Mucosa of descending colon (tissue), 3 donors: ENCODE data around the gene EFNB2. TPM values are rescaled to one million over a fixed set of nuclear protein-coding genes. Genes with fewer than 3 reads are reported as not detected.
A peak's percentile ranks its signal among the peaks of the same experiment; 100 is the strongest.

Experiments used
- ATAC-seq: fragments of 200-7000 bp; cut with Tn5 transposase; one replicate; pipeline ENCODE4 v1.9.1; 2020; ENCODE audit warnings: mild to moderate bottlenecking, moderate library complexity
- DNase-seq, 3 donors: peaks; one replicate each; pipeline ENCODE4 v3.0.0-alpha.2; 2020
- H3K36me3 ChIP-seq: fragments of 200-600 bp; one replicate; pipeline ENCODE4 v1.8.0; 2021; ENCODE audit warnings: low read depth, mild to moderate bottlenecking
- H3K4me1 ChIP-seq: fragments of 200-600 bp; one replicate; pipeline ENCODE4 v1.8.0; 2021; ENCODE audit warnings: low read depth, mild to moderate bottlenecking
- H3K4me3 ChIP-seq: fragments of 200-600 bp; one replicate; pipeline ENCODE4 v1.8.0; 2021; ENCODE audit warnings: mild to moderate bottlenecking
- H3K9me3 ChIP-seq: fragments of 200-600 bp; one replicate; pipeline ENCODE4 v1.8.0; 2021; ENCODE audit warnings: mild to moderate bottlenecking
- intact Hi-C, 2 donors: fragments of 100-400 bp; cut with DNase I in 1 of 2; cut with micrococcal nuclease in 1 of 2; formaldehyde crosslinking; loops; one replicate each; pipeline versions ENCODE4 v1.11.0 to v1.11.1; 2022; cut with DNase I, micrococcal nuclease
- total RNA-seq, 3 donors: library from RNA; stranded (reverse); fragmentation: NEBNext Ultra II Directional in 2 of 3; extraction: Animal tissue kit (Norgen Biotek cat#: 25700) in 2 of 3; gene quantifications; one replicate each; pipeline versions ENCODE4 v1.2.1 to v1.2.4, GENCODE V29; 2021 to 2023
- TF ChIP-seq, protein P1 (sequence below): fragments of 200-600 bp; IDR thresholded peaks from one replicate; pipeline ENCODE4 v1.8.0; 2022; ENCODE audit warnings: antibody characterized with exemption, mild to moderate bottlenecking
- donor health status: DM: no; HTN: no; CAD: no; lungs with moderate emphysema.
- donor health status: DM: no; HTN: no; CAD: no.
- donor health status: DM: no; HTN: yes; CAD: no.

The EFNB2 gene
- total RNA-seq, 3 donors from 2014 or later: 48.8 to 92.6 (median 82.3) TPM

DNA sequence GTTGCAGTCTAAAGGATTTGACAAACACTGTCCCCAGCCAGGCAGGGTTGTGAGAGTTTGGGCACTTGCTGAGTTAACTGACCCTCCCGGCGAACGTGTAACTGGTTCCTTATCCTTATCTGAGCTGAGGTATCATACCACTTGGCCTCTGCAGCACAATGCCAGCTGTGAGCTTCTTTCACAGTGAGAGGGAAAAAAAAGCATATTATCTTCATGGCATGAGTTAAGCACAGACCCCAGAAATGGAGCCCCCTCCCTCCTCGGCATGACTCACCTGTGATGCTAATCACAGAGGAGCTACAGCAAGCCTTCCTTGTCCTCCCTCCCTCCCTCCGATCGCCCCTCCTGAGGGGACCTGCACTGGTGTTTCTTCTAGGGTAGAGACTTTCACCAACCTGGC lies 60.5 kb downstream of the EFNB2 start:
- Histone ChIP-seq H3K4me1 (peaks cover 12% of the 10 kb centered on the region), H3K36me3 (no peaks in the 10 kb centered on the region), H3K9me3 (no peaks in the 10 kb centered on the region), H3K4me3 (no peak overlapping the region)
- TF ChIP-seq, protein P1, sequence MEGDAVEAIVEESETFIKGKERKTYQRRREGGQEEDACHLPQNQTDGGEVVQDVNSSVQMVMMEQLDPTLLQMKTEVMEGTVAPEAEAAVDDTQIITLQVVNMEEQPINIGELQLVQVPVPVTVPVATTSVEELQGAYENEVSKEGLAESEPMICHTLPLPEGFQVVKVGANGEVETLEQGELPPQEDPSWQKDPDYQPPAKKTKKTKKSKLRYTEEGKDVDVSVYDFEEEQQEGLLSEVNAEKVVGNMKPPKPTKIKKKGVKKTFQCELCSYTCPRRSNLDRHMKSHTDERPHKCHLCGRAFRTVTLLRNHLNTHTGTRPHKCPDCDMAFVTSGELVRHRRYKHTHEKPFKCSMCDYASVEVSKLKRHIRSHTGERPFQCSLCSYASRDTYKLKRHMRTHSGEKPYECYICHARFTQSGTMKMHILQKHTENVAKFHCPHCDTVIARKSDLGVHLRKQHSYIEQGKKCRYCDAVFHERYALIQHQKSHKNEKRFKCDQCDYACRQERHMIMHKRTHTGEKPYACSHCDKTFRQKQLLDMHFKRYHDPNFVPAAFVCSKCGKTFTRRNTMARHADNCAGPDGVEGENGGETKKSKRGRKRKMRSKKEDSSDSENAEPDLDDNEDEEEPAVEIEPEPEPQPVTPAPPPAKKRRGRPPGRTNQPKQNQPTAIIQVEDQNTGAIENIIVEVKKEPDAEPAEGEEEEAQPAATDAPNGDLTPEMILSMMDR: no peak
- intact Hi-C loops: no loop called here
- DNase-seq (no peak), ATAC-seq (no peak)

DNA sequence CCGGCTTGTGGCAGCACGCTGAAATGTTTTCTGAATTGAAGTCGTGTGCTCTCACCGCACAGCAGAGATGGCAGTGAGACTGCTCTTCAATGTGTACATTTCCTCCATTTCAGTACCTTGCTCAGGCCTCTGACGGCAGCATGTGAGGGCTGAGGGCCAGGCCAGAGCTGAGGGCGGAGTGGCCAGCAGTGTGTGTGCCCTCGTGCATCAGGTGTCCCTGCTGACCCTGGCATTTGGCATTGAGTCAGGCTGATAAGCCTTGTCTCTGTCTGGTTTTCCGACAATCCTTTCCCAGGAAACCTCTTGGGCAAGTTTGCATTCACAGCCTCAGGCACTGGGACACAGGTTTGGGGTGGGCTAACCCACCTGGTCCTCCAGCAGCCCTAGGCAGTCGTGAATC lies 62.3 kb downstream of the EFNB2 start:
- Histone ChIP-seq H3K9me3 (no peaks in the 10 kb centered on the region), H3K4me3 (no peak overlapping the region), H3K4me1 (peaks cover 12% of the 10 kb centered on the region), H3K36me3 (no peaks in the 10 kb centered on the region)
- TF ChIP-seq, protein P1: no peak
- intact Hi-C loops: no loop called here
- DNase-seq (no peak), ATAC-seq (no peak)

DNA sequence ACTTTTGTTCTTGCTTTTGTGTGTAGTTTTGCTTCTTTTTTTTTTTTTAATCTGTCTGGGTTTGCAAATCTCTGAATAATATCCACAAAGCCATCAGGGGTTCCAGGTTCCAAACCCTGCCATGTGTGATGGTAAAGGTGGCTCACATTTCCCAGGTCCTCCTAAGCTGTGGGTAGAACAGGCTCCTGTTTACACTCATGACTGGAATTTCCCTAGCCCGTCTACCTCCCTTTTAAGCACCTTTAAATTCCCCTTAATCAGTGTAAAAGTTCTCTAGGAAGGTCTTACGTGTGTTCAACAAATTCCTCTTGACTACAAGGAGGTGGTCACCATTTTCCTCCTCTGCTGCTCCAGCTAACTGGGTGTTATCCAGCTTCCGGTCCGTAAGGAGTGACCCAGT lies 62.8 kb downstream of the EFNB2 start:
- H3K4me3 ChIP-seq: no peak overlapping the region
- TF ChIP-seq, protein P1: no peak
- H3K9me3 ChIP-seq: no peaks in the 10 kb centered on the region
- no peaks in the 10 kb centered on the region for H3K36me3 ChIP-seq
- DNase-seq: no peak
- no peak for ATAC-seq
- peaks cover 12% of the 10 kb centered on the region for H3K4me1 ChIP-seq
- intact Hi-C loops: no loop called here

DNA sequence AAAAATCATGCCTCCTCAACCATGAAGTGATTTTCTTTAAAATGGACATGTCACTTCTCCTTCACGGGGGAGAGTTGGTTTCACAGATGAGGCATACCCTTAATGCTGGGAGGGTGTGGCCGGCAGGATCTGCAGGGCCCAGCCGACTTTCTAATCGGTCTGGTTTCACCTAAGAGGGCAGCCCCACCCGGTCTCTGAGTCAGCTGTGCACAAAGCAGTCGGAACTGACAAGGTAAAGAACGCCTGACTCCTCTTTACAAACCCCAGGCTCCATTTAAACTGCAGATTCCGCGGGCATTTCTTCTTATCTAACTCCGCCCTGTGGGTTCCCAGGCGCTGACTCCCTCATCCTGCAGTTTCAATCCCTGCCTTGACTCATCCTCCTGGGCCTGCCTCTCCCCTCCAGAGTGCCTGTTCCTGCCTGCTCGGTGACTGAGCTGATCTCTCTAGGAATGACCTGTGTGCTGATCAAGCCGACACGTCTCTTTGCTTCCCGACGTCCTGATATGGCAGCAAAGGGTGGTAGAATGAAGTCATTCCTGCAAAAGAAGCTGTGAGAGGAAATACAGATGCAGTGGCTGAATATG lies 63.4 kb downstream of the EFNB2 start:
- TF ChIP-seq, protein P1: no peak
- peak; percentile 84 for ATAC-seq
- peaks cover 12% of the 10 kb centered on the region for H3K4me1 ChIP-seq
- intact Hi-C loops: no loop called here
- H3K4me3 ChIP-seq: no peak overlapping the region
- H3K9me3 ChIP-seq: no peaks in the 10 kb centered on the region
- no peaks in the 10 kb centered on the region for H3K36me3 ChIP-seq
- peak; percentile 62 to 68 (median 62) for DNase-seq

DNA sequence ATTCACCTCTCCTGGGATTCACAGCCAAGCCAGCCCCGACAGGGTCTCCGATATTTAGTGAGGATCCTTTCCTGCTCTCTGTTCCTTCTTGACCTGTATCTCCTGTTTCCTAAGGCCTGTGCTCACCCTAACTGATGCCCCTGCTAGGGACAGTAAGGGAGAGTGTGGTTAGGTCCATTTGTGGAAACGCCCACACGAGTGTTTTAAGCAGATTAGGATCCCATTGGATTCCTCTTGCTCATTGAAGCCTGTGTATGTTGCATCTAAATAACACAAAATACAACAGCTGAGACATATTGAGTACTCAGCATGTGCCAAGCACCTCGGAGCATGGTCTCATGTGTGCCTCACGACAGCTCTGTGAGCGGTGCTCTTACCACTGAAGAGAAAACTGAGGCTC lies 64.9 kb downstream of the EFNB2 start:
- DNase-seq: no peak
- H3K4me1 ChIP-seq: peaks cover 3% of the 10 kb centered on the region
- no peaks in the 10 kb centered on the region for H3K36me3 ChIP-seq
- TF ChIP-seq, protein P1: no peak
- ATAC-seq: no peak
- H3K4me3 ChIP-seq: no peak overlapping the region
- H3K9me3 ChIP-seq: no peaks in the 10 kb centered on the region
- intact Hi-C loops: no loop called here
